ENCODE measurements around the gene POM121L2. TPM values are rescaled to one million over a fixed set of nuclear protein-coding genes. Genes with fewer than 3 reads are reported as not detected.

Gene POM121L2
- total and polyA plus RNA-seq, 4 donors: not detected

GRCh38 chr6:27260369-27260768 lies 51.7 kb downstream of the POM121L2 start:
- 13% methylated on average over 21 of the region's 21 CpGs for WGBS
- DNase-seq (ENCODE audit: low spot score): no peak
- no peak for TF ChIP-seq MAX (IDR thresholded peaks at IDR 0.05)
- no peak for TF ChIP-seq TAF1 (conservative IDR thresholded peaks at IDR 0.05)
- TF ChIP-seq HNF4G (IDR thresholded peaks at IDR 0.05): no peak
- no peak for TF ChIP-seq CTCF (IDR thresholded peaks at IDR 0.05; ENCODE audit: low read depth, low read length, missing input control)
- no peak for TF ChIP-seq FOXA1 (IDR thresholded peaks at IDR 0.05)
- TF ChIP-seq ATF3 (IDR thresholded peaks at IDR 0.05): no peak
- TF ChIP-seq RXRA (IDR thresholded peaks at IDR 0.05): no peak
- no peak for TF ChIP-seq RAD21 (IDR thresholded peaks at IDR 0.05)
- TF ChIP-seq HNF4A (conservative IDR thresholded peaks at IDR 0.05): no peak
- no peak for TF ChIP-seq GABPA (IDR thresholded peaks at IDR 0.05 in 1 of 2, conservative IDR thresholded peaks at IDR 0.05 in 1 of 2)
- no peak for TF ChIP-seq FOXA2 (IDR thresholded peaks at IDR 0.05)
- no peak for TF ChIP-seq SP1 (IDR thresholded peaks at IDR 0.05)
- no peak for TF ChIP-seq EGR1 (IDR thresholded peaks at IDR 0.05; ENCODE audit: low read depth in 2 of 2)
- TF ChIP-seq JUND (IDR thresholded peaks at IDR 0.05): no peak
- Histone ChIP-seq H3K27ac (ENCODE audit: low read depth in 1 of 2, low read length in 2 of 2) (no peak overlapping the region), H3K9me3 (ENCODE audit: control insufficient read depth in 4 of 4, low read length in 3 of 4) (peaks cover 0 to 11% (median 3%) of the 10 kb centered on the region in 4 donors), H3K4me3 (ENCODE audit: low read depth in 1 of 3, low read length in 3 of 3) (no peak overlapping the region), H3K4me1 (ENCODE audit: control insufficient read depth in 4 of 4, insufficient read depth in 4 of 4, low read length in 3 of 4) (no peaks in the 10 kb centered on the region), H3K27me3 (ENCODE audit: control insufficient read depth in 4 of 4, insufficient read depth in 4 of 4, low read length in 3 of 4) (peaks cover 2 to 16% (median 10%) of the 10 kb centered on the region in 4 donors), H3K9ac (ENCODE audit: low read depth in 1 of 2, low read length in 2 of 2) (no peak overlapping the region), H3K36me3 (ENCODE audit: control insufficient read depth in 4 of 4, insufficient read depth in 3 of 4, low read depth in 1 of 4, low read length in 3 of 4) (no peaks in the 10 kb centered on the region)

Other genes starting within 250 kb of the POM121L2 start
- under 1 TPM in 1 of 2 donors, not detected in 1; 0.42 TPM for gene PRSS16, start 64.6 kb downstream of the POM121L2 start, total RNA-seq
- under 1 TPM in 1 of 2 donors, not detected in 1; 0.06 TPM for gene PRSS16, start 64.6 kb downstream of the POM121L2 start, polyA plus RNA-seq
- under 1 TPM; 0.17 to 0.37 TPM for gene ZNF391, start 76.5 kb upstream of the POM121L2 start, total RNA-seq
- gene ZNF391, start 76.5 kb upstream of the POM121L2 start, polyA plus RNA-seq: under 1 TPM; 0.14 to 0.61 TPM
- 1 to 10 TPM; 2.3 to 4.4 TPM for gene ZNF184, start 160.8 kb upstream of the POM121L2 start, total RNA-seq
- under 1 TPM; 0.80 to 0.89 TPM for gene ZNF184, start 160.8 kb upstream of the POM121L2 start, polyA plus RNA-seq